Breast epithelium (tissue), 4 donors: ENCODE data around the gene CCND1. TPM values are rescaled to one million over a fixed set of nuclear protein-coding genes. Genes with fewer than 3 reads are reported as not detected.
A peak's percentile ranks its signal among the peaks of the same experiment; 100 is the strongest.

Experiments
- DNase-seq, 2 donors: peaks; one replicate each; pipeline ENCODE4 v3.0.0-alpha.2; 2019; ENCODE audit warnings: low spot score in 2 of 2
- H3K27ac ChIP-seq, 2 donors: fragments of 200-600 bp; sonication (generic) in 1 of 2; one replicate each; pipeline ENCODE4 v1.5.1; 2016 to 2019; ENCODE audit warnings: mild to moderate bottlenecking in 1 of 2
- H3K27me3 ChIP-seq, 2 donors: fragments of 200-600 bp; sonication (generic) in 1 of 2; one replicate each; pipeline versions ENCODE4 v1.5.1 to v1.6.0; 2017 to 2019; ENCODE audit warnings: control low read depth in 1 of 2, mild to moderate bottlenecking in 1 of 2
- H3K36me3 ChIP-seq: fragments of 200-600 bp; one replicate; pipeline ENCODE4 v1.5.1; 2019
- H3K4me1 ChIP-seq, 2 donors: fragments of 200-600 bp; sonication (generic); one replicate each; pipeline ENCODE4 v1.5.1; 2016 to 2019; ENCODE audit warnings: control low read depth in 1 of 2
- H3K4me3 ChIP-seq, 3 donors: fragments of 200-600 bp; sonication (generic); 1 replicate in 2 of 3; 2 replicates in 1 of 3; pipeline ENCODE4 v1.5.1; 2016 to 2019; ENCODE audit warnings: mild to moderate bottlenecking in 3 of 3, moderate library complexity in 2 of 3
- H3K9me3 ChIP-seq, 2 donors: fragments of 200-600 bp; sonication (generic) in 1 of 2; one replicate each; pipeline ENCODE4 v1.5.1; 2016 to 2019; ENCODE audit warnings: control low read depth in 1 of 2
- POLR2A ChIP-seq: fragments of 450-650 bp; IDR thresholded peaks from one replicate; pipeline ENCODE4 v1.6.1; 2016; ENCODE audit warnings: antibody characterized with exemption, mild to moderate bottlenecking, moderate library complexity
- POLR2AphosphoS5 ChIP-seq, 3 donors: sonication (generic); formaldehyde crosslinking; IDR thresholded peaks; one replicate each; pipeline ENCODE4 v1.6.1; 2017; ENCODE audit warnings: antibody characterized with exemption in 3 of 3
- intact Hi-C: fragments of 100-400 bp; cut with DNase I; formaldehyde crosslinking; loops from one replicate; pipeline ENCODE4 v1.15.1; 2023; ENCODE audit warnings: low total_unique reads
- total RNA-seq, 3 donors: library from RNA; depleted of rRNA; stranded (reverse); fragments of >200 nt; gene quantifications; one replicate each; pipeline ENCODE4 v1.1.0, GENCODE V29; 2016
- TF ChIP-seq, protein P1 (sequence below), 3 donors: fragments of 450-650 bp; IDR thresholded peaks; one replicate each; pipeline ENCODE4 v1.5.1; 2016 to 2017; ENCODE audit warnings: antibody characterized with exemption in 3 of 3, mild to moderate bottlenecking in 3 of 3, moderate library complexity in 3 of 3

CCND1 gene
- total RNA-seq, 3 donors from 2014 or later: 42.3 to 199 (median 99.0) TPM

DNA sequence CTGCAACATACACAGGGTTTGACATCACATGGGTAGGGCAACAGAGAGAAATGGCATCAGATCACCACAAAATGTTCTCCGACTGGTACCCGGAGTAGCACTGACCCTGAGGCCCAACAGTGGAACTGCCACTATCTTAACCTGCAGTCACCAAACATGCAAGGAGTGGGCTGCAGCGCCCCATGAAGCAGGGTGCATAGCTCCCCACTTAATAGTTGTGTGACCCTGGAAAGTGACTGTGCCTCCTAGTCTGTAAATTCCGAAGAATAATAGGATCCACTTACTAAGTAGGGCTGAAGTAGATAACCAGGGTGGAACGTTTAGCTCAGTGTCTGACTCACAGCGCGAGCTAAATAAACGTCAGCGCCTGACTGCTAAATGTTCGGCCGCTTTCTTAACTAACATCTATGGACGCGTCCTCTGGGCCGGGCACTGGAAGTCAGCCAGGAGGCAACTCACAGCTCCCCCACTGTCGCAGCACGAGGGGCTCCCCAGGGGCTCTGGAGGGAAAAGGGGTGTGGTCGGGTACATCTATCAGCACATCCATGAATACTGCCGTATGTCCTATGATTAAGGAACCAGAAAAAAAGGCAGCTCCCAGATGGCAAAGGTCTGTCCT lies 33.4 kb downstream of the CCND1 start:
- Histone ChIP-seq H3K36me3 (no peaks in the 10 kb centered on the region), H3K27me3 (no peaks in the 10 kb centered on the region), H3K4me1 (peaks cover 8 to 9% of the 10 kb centered on the region in 2 donors), H3K9me3 (no peaks in the 10 kb centered on the region), H3K4me3 (peak overlapping the region; percentile 83 to 100 (median 92)), H3K27ac (peak overlapping the region; percentile 78 to 87)
- intact Hi-C loops: no loop called here
- TF ChIP-seq POLR2A: no peak
- no peak for TF ChIP-seq POLR2AphosphoS5 (IDR thresholded peaks at IDR 0.05)
- TF ChIP-seq, protein P1, sequence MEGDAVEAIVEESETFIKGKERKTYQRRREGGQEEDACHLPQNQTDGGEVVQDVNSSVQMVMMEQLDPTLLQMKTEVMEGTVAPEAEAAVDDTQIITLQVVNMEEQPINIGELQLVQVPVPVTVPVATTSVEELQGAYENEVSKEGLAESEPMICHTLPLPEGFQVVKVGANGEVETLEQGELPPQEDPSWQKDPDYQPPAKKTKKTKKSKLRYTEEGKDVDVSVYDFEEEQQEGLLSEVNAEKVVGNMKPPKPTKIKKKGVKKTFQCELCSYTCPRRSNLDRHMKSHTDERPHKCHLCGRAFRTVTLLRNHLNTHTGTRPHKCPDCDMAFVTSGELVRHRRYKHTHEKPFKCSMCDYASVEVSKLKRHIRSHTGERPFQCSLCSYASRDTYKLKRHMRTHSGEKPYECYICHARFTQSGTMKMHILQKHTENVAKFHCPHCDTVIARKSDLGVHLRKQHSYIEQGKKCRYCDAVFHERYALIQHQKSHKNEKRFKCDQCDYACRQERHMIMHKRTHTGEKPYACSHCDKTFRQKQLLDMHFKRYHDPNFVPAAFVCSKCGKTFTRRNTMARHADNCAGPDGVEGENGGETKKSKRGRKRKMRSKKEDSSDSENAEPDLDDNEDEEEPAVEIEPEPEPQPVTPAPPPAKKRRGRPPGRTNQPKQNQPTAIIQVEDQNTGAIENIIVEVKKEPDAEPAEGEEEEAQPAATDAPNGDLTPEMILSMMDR (IDR thresholded peaks at IDR 0.05): no peak
- no peak for DNase-seq

DNA sequence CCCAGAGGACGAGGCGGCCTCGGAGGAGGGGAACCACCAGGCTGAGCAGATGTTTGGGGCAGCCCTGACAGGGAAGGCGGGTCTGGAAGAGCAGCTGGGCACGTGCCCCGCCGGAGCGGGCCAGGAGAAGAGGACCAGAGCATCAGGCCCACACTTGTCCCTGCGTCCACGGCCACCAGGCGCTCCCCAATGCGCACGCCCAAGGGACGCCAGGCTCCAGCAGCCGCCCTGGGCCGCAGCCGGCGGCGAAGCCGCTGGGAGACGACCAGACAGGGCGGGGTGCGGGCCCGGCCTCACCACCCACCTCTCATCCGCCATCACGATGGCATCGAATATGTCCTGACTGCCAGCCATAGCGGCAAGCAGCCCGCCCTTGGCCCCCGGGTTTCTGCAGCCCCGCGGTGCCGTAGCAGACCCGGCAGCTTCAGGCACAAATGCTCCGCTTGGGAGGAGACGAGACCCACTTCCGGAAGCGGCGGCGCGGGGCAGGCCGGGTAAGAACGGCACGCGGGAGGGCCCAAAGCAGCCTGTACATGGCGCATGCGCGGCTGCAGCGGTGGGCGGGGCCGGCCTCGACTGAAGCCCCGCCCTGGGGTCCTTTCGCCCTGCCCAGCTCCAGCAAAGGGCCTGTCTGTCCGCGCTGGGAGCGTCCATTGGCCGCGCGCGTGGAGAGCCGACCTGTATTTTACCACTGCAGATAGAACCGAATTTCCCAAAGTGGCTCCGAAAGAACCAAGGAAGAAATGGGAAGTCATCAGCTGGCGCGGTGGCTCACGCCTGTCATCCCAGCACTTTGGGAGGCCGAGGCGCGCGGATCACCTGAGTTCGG lies 34.1 kb downstream of the CCND1 start, which contains the start of gene LTO1:
Gene LTO1, minus strand, starts transcription at position 468 of the 829 bp plus-strand sequence. Its CDS starts 114 bp downstream, at position 354.
- Histone ChIP-seq H3K9me3 (no peaks in the 10 kb centered on the region), H3K4me3 (peak within 1 kb of the TSS; percentile 83 to 100 (median 92)), H3K27me3 (no peaks in the 10 kb centered on the region), H3K4me1 (peaks cover 8 to 9% of the 10 kb centered on the region in 2 donors), H3K36me3 (no peaks in the 10 kb centered on the region), H3K27ac (peak within 1 kb of the TSS; percentile 78 to 87)
- DNase-seq: peak; percentile 95 to 97
- TF ChIP-seq, protein P1 (IDR thresholded peaks at IDR 0.05): no peak
- TF ChIP-seq POLR2AphosphoS5 (IDR thresholded peaks at IDR 0.05): peak; percentile 68 to 93 (median 72)
- no peak for TF ChIP-seq POLR2A
- intact Hi-C loops: no loop called here

DNA sequence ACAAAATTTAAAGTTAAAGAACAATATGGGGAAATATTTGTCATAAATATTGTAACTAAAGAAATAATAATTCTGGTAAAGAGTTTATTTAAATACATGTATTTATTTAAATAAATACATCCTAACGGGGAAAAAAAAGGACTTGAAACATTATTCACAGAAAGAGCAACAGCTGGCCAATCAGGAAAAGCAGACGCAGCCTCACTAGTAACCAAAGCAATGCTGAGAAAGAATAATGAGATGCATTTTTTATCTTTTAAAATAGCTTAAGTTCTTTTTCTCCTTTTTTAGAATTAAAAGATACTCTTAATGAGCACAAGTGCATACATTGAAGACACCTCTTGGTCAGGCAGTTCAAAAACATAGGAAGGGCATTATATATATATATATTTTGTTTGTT lies 36.8 kb downstream of the CCND1 start:
- TF ChIP-seq POLR2A: no peak
- TF ChIP-seq POLR2AphosphoS5 (IDR thresholded peaks at IDR 0.05): no peak
- TF ChIP-seq, protein P1 (IDR thresholded peaks at IDR 0.05): no peak
- Histone ChIP-seq H3K36me3 (no peaks in the 10 kb centered on the region), H3K27me3 (no peaks in the 10 kb centered on the region), H3K4me3 (no peak overlapping the region), H3K27ac (no peak overlapping the region), H3K9me3 (no peaks in the 10 kb centered on the region), H3K4me1 (peaks cover 8 to 9% of the 10 kb centered on the region in 2 donors)
- DNase-seq: no peak
- intact Hi-C loops: no loop called here

DNA sequence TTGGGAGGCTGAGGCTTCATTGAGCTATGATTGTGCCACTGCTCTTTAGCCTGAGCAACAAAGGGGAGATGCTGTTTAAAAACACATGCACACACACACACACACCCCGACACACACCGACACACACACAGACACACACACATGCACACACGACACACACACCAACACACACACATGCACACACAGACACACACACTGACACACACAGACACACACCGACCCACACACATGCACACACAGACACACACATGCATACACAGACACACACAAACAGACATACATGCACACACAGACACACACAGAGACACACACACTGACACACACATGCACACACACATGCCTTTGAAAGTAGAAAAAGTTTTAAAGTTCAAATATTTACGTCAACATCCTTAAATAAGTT lies 39.7 kb downstream of the CCND1 start:
- Histone ChIP-seq H3K9me3 (no peaks in the 10 kb centered on the region), H3K27me3 (no peaks in the 10 kb centered on the region), H3K27ac (no peak overlapping the region), H3K36me3 (no peaks in the 10 kb centered on the region), H3K4me1 (no peaks in the 10 kb centered on the region), H3K4me3 (no peak overlapping the region)
- no peak for DNase-seq
- intact Hi-C loops: no loop called here
- TF ChIP-seq POLR2A (no peak), POLR2AphosphoS5 (IDR thresholded peaks at IDR 0.05) (no peak)
- TF ChIP-seq, protein P1 (IDR thresholded peaks at IDR 0.05): no peak

DNA sequence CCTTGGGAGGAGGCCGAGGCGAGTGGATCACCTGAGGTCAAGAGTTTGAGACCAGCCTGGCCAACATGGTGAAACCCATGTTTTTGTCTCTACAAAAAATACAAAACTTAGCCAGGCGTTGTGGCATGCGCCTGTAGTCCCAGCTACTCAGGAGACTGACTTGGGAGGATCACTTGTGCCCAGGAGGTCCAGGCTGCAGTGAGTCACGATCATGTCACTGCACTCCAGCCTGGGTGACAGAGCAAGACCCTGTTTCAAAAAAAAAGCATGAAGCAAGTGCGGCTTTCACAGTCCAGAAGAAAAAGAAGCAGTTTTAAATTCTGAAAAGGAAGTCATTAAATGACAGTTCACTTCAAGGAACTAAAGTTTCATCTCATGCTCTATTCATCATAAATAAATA lies 41.3 kb downstream of the CCND1 start:
- Histone ChIP-seq H3K4me3 (no peak overlapping the region), H3K27me3 (no peaks in the 10 kb centered on the region), H3K27ac (no peak overlapping the region), H3K9me3 (no peaks in the 10 kb centered on the region), H3K4me1 (no peaks in the 10 kb centered on the region), H3K36me3 (no peaks in the 10 kb centered on the region)
- intact Hi-C loops: no loop called here
- TF ChIP-seq, protein P1 (IDR thresholded peaks at IDR 0.05): no peak
- no peak for TF ChIP-seq POLR2A
- DNase-seq: no peak
